Ishikawa (cell line): ENCODE measurements around the gene ASB2.

Source experiments
- CEBPB ChIP-seq: IDR thresholded peaks from 2 replicates; pipeline ENCODE4 v1.6.1; 2012
- EP300 ChIP-seq: IDR thresholded peaks from 2 replicates; pipeline ENCODE4 v1.6.1; 2012; ENCODE audit warnings: borderline replicate concordance
- NFIC ChIP-seq: IDR thresholded peaks from 2 replicates; pipeline ENCODE4 v1.6.1; 2012
- REST ChIP-seq: IDR thresholded peaks from 2 replicates; pipeline ENCODE4 v1.6.1; 2012; ENCODE audit warnings: low read depth, mild to moderate bottlenecking
- TAF1 ChIP-seq: IDR thresholded peaks from 2 replicates; pipeline ENCODE4 v1.6.1; 2012; ENCODE audit warnings: low read depth, mild to moderate bottlenecking
- ZBTB7A ChIP-seq: IDR thresholded peaks from 2 replicates; pipeline ENCODE4 v1.6.1; 2012; ENCODE audit warnings: low read depth

DNA sequence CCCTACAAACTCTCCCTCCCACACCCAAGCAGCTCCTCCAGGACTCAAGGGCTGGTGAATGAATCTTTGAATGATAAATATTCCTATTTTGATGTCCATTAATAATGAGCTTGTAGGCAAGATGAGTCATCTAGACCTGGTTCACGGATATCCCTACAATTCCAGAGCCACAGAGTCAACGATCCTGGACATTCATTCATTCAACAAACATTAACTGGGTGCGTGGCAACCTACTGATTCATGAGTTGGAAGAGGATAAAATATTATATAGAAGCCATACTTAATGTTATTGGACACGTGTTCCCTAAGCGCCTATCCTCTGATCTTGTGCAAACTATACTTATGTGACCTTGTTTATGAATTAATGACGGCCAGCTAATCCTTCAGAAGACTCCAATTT lies 49.4 kb upstream of the ASB2 start:
- TF ChIP-seq NFIC (no peak), ZBTB7A (no peak), CEBPB (no peak), REST (no peak), TAF1 (no peak), EP300 (no peak)
